ENCODE data around the gene CDK5. TPM values are rescaled to one million over a fixed set of nuclear protein-coding genes. Genes with fewer than 3 reads are reported as not detected.
A peak's percentile ranks its signal among the peaks of the same experiment; 100 is the strongest.

CDK5 gene
- total and polyA plus RNA-seq, 2 of the 13 experiments (the other 11 are each of a cell fraction or from before 2014, with no cell fraction given), result 16.4 to 21.3 TPM

- no peak for TF ChIP-seq ZFAT (CRISPR knock-in tag; conservative IDR thresholded peaks at IDR 0.05)
- TF ChIP-seq ZFX (CRISPR knock-in tag; IDR thresholded peaks at IDR 0.05; ENCODE audit: low read depth), result peak; percentile 17; the same call in 1 of the 2 replicates
- TF ChIP-seq FOSL2 (CRISPR knock-in tag; IDR thresholded peaks at IDR 0.05), result peak; percentile 91
- TF ChIP-seq XRCC5 (optimal IDR thresholded peaks at IDR 0.05; ENCODE audit: low read length), result peak; percentile 64
- TF ChIP-seq ARNT2 (CRISPR knock-in tag; IDR thresholded peaks at IDR 0.05; ENCODE audit: low read depth), result 0 out of 2 replicates have a peak, but pooled peaks have one; percentile 36
- no peak for TF ChIP-seq ATF3 (CRISPR knock-in tag; IDR thresholded peaks at IDR 0.05)
- TF ChIP-seq SAP130 (CRISPR knock-in tag; IDR thresholded peaks at IDR 0.05; ENCODE audit: low read depth), result peak; percentile 31; the same call in 1 of the 2 replicates
- TF ChIP-seq ZNF484 (CRISPR knock-in tag; IDR thresholded peaks at IDR 0.05; ENCODE audit: borderline replicate concordance, low read depth), result no peak
- peak; percentile 22; the same call in 1 of the 2 replicates for TF ChIP-seq ZNF687 (CRISPR knock-in tag; IDR thresholded peaks at IDR 0.05)
Measured at GRCh38 chr7:151038951-151039849, 18.5 kb downstream of the CDK5 start (continued).

All from HepG2 (cell line).